Measurements from ENCODE around the gene TGIF2LY.
"Not testable (repeated sequence)": the region's sequence is repeated elsewhere in the genome, so short reads cannot be mapped to it uniquely, and the experiment has no call there.

TGIF2LY gene

DNA sequence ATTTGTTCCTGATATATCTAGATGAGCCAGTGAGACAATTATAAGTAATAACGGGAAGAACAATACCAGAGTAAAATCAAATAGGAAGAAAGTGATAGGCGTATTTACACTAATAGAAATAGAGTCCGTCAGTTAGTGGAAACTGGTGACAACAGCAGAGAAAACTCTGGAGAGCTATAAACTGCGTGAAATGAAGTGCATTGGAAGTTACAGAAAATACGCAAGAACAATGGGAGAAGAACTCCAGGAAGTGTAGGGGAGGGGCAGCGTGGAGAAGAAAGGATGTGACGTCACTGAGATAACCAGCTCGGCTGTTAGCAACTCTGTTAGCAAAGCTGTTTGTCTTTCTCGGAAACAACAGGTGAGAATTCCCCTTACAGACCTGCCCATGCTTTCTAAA lies at the start of gene TGIF2LY:
TGIF2LY (plus strand) TSS at position 301 of the 400 bp plus-strand sequence. CDS start 178 bp downstream, outside the sequence.
- DNase-seq = not testable (repeated sequence)

All from hippocampal formation (tissue), 2 donors.